ENCODE data around the gene ADAMTS18.

The ADAMTS18 gene

GRCh38 chr16:77386831-77387814 is 47.7 kb downstream of the ADAMTS18 start:
- no peak for DNase-seq

DNA sequence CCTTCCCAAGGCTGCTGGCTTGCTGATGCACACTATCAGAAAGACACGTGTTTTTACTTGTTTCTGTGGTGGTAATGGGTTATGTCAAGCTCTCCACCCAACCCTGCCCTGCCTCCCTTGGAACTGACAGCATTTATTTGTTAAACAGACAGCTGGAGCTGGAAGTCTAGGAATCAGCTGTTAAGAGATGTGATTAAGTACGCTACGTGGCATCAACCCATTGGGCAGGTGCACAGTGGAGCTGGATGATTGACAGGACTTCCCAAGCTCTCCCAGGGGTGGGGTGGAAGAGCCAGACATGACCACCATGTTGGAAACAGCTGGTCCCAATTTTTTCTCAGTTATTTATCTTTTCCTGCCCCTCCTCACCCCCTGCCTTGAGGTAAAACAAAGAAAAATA is 49.4 kb downstream of the ADAMTS18 start:
- no peak for DNase-seq

DNA sequence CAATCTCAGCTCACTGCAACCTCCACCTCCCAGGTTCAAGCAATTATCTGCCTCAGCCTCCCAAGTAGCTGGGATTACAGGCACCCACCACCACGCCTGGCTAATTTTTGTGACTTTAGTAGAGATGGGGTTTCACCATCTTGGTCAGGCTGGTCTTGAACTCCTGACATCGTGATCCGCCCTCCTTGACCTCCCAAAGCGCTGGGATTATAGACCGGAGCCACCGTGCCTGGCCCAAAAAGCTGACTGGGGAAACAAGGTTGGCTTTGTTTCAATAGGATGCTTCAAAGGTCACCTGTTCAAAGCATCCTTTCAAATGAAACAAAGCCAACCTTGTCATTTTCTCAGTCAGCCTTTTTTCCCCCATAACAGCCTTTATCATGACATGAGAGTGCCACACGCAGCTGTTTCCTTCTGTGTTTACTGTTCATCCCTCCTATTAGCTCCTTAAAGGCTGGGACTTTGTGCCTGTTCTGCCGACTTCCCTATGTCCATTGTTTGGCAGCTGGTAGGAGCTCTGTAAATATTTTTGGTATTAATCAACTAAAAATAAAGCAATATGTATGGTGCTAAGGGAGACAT is 51.1 kb downstream of the ADAMTS18 start:
- no peak for DNase-seq

DNA sequence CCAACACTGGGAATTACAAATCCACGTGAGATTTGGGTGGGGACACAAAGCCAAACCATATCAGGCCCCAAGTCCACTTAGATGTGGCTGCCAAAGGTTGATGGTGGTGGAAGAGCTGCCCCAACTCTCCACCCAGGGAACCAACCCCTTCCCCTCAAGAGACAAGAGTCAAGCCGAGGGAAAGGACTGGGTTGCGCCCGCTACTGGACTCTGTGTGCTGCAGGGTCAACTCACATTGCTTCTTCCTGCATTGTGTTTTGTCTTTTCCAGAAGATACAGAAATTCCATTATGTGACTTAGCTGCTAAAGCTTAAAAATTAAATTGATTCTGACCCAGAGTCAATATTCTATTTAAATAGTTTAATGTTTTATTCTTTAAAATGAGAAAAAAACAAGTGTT is 58.5 kb downstream of the ADAMTS18 start:
- DNase-seq = no peak

DNA sequence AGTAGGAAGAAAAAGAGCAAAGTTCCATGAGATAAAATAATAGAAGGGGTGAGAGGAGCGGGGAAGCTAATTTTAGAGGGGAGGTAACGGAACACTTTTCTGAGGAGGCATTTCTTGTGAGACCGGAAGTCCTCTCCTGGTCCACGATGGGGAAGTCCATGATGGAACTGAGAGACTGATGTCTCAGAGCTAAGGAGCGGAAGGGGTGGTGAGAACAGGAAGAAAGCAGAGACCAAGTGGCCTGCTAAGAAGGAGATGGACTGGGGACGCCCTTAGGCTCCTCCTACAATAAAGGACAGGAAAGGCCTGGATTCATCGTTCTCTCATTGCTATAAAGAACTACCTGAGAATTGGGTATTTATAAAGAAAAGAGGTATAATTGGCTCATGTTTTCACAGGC is 59.4 kb downstream of the ADAMTS18 start:
- DNase-seq = no peak

DNA sequence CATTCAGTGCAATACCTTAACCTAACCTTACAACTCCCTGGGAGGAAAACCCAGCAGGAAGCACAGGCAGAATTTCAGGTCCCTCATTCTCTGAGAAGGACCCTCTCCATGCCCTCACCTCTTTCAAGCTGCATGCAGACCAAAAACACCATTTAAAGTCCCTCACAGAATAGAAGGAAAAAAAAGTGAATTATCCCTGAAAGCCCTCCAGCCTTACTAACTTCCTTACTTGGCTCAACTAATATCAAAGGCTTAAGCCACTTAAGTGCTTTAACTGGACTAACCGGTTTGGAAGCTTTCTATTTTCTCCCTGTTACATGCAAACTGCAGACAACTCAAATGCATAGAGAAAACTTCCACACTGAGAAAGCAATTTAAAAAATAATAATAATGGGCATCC is 60.5 kb downstream of the ADAMTS18 start:
- DNase-seq = no peak

- DNase-seq = no peak
These were observed 61.1 kb downstream of the ADAMTS18 start for GRCh38 chr16:77373726-77374125.

DNA sequence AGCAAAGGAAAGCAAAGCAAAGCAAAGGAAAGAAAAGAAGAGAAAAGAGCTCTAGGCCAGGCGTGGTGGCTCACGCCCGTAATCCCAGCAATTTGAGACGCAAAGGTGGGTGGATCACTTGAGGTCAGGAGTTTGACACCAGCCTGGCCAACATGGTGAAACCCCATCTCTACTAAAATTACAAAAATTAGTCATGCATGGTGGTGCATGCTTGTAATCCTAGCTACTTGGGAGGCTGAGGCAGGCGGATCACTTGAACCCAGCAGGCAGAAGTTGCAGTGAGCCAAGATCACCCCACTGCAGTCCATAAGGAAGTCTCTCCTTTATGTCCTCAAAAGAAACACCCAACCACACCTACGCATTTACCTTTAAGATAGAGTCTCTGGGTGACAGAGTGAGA is 70.1 kb downstream of the ADAMTS18 start:
- DNase-seq = no peak

DNA sequence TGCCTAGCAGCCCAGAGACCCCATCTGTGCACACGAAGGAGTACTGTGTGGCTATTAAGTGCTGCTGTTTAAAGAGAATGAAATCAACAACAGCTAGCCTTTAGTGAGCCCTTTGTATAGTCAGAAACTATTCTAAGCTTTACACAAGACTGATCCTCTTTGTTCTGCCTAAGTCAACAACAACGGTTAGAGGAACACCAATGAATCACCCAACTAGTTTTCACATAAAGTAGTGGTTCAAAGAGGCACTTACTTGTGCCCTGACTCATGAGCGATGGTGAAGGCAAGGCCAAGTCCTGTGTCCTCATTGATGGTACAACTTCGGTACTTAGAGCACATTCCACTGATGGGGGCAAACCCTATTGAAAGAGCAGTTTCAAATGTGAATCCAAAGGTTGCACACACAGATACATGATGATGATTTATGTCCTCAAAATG is 75.8 kb downstream of the ADAMTS18 start:
- DNase-seq = no peak

GRCh38 chr16:77353587-77354263 is 81.1 kb downstream of the ADAMTS18 start:
- DNase-seq = no peak

DNA sequence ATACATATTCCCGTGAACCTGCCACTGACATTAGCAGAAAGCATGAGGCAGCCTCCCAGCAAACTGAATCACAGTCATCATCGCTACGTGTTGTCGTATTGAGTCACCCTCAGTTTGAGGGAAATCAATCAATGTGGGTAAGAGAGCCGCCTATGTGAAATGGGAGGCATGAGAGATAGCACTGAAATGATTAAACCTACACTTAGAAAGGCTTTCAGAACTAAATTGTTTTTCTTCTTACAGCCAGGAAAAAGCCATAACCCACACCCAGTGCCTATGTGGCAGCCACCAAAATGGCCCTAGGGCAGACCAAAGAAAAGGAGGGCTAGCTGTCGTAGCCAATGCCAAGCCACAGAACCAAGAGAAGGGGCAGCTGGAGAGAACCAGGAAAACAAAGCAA is 90.5 kb downstream of the ADAMTS18 start:
- no peak for DNase-seq

DNA sequence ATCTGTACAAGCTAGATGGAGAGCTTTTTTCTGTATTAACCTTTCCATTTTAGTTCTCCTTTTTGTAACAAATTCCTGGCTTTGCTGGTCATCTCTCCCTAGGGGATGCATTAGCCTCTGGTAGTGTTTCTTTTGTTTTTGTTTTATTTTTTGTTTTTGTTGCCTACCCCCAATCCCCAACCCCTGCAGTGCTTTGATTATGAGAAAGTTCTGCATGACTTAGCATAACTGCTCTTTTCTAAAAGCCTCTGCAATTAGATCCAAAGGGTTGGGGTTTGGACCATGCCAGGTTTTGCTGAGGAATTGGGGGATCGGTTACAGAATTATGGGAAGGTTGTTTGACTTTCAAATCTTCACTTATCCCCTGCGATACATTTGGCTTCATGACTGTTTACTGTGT is 98.2 kb downstream of the ADAMTS18 start:
- no peak for DNase-seq

GRCh38 chr16:77335652-77336234 is 99.1 kb downstream of the ADAMTS18 start:
- no peak for DNase-seq

DNA sequence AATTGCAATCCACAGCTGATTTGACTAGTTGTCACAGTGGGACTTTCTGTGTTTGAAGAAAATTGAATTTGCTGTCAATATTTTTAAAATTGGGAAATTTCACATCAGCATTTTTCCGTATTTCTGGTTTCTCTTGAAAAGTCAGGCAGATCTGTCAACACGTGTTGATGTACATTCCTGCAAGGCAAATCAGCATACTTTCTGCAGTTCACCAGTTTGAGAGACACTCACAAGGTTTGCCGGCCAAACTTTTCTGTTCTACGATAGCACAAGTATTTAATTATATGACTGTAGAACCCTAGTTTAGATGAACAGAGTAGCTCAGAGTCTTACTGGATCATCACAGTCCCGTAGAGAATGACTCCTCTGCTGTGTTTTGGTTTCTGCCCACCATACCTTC is 102.0 kb downstream of the ADAMTS18 start:
- DNase-seq = no peak

GRCh38 chr16:77331802-77332586 is 102.8 kb downstream of the ADAMTS18 start:
- no peak for DNase-seq

DNA sequence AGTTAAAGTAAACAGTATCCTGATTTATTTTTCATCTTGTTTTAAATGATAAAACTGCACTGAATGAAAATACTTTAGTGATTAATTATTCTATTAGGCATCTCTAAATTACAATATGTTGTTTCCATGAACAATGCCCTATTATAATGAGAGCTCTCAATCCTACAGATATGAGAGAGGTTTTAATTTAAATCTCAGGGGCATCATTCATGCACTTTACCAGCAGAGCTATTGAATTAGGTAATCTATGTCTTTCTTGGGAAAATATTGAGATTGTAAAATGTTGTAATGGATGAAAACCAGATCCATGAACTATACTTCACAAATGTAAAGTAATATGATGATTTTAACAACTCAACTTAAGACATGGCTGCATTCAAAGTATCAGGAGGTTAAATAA is 103.8 kb downstream of the ADAMTS18 start:
- DNase-seq = no peak

DNA sequence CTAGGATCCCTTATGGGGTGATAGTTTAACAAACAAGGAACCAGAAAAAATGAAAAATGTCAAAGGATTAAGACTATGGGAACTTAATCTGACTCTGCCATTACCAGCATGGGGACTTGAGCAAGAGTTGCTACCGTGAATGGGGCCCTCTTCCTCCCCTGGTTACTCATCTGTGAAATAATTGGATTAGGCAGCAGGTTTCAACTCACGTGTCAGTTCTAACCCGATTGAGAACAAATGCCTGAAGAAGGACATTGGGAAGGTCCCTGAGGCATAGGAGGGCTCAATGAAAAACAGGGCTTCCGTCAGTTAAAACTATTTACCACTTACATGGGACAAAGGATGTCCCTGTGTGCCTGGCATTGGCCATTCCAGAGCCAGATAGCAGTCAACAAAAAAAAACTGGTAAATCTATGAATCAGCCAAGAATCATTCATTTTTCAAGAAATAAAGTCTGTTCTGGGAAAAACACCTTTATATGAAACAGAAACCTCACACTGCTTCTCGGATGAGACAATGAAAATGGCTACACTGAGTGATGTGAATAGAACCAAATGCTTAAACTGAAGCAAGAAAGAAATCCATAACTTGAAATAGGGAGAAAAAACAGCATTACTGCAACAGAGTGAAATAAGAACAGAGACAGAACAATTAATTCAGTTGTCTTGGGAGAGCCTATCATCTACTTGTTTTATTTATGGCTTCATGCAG is 104.3 kb downstream of the ADAMTS18 start:
- no peak for DNase-seq

- DNase-seq = no peak
These were observed 106.1 kb downstream of the ADAMTS18 start for GRCh38 chr16:77328768-77329167.

- no peak for DNase-seq
These were observed 106.6 kb downstream of the ADAMTS18 start for GRCh38 chr16:77328274-77328673.

DNA sequence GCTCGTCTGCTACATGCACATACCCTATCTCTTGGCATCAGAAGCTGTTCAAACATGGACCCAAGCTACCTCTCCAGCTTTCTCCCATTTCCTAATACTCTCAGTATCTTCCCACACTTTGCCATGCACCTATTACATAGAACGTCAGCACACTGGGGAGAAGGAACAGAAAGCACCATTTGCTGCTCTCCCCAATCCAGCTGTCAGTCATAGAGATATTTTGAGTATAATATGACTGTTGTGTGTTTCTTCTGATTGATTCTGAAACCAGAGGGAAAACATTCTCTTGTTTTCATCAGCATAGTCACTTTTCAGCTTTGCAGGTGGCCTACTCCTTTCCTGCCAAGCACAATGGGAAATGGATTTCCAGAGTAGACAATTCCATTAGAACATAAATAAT is 107.1 kb downstream of the ADAMTS18 start:
- DNase-seq = no peak

DNA sequence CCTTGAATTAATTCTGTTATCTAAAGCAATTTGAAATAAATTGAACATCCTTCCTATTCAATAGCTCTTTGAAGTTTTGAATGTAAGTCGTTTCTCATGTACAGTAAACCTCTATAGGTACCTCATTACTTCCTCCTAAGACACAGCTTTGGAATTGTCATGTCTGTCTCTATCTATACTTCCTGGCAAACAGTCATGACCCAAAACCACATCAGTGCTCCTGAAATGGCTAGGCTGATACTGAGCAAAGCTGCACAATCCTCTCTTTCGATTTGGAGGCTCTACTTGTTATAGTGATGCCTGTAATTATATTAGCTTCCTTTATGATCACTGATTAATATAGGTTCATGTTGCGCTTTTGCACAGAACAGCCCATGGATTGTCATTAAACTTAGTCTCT is 110.1 kb downstream of the ADAMTS18 start:
- no peak for DNase-seq

- no peak for DNase-seq
These were observed 111.1 kb downstream of the ADAMTS18 start for GRCh38 chr16:77323695-77324094.

Measured in NCI-H446 treated with DMSO at 0.1 percent for 48 hours (cell line).